ENCODE data around the gene SLC22A3.

SLC22A3 gene

GRCh38 chr6:160428069-160428430, 79.9 kb downstream of the SLC22A3 start:
- TF ChIP-seq CTCF (IDR thresholded peaks at IDR 0.05; ENCODE audit: low read depth, low read length), result no peak
- peak; percentile 72 to 94 for DNase-seq (ENCODE audit: low read depth in 2 of 2)
- no peak overlapping the region for H3K4me3 ChIP-seq (replicated peaks in 1 of 2; ENCODE audit: low read depth in 2 of 2, low read length in 2 of 2)

GRCh38 chr6:160428818-160429619, 80.8 kb downstream of the SLC22A3 start:
- peak in 1 of 2 donors; percentile 36 for DNase-seq (ENCODE audit: low read depth in 2 of 2)
- no peak overlapping the region for H3K4me3 ChIP-seq (replicated peaks in 1 of 2; ENCODE audit: low read depth in 2 of 2, low read length in 2 of 2)
- no peak for TF ChIP-seq CTCF (IDR thresholded peaks at IDR 0.05; ENCODE audit: low read depth, low read length)

GRCh38 chr6:160429620-160429895, 81.4 kb downstream of the SLC22A3 start:
- TF ChIP-seq CTCF (IDR thresholded peaks at IDR 0.05; ENCODE audit: low read depth, low read length), result no peak
- H3K4me3 ChIP-seq (replicated peaks in 1 of 2; ENCODE audit: low read depth in 2 of 2, low read length in 2 of 2), result no peak overlapping the region
- DNase-seq (ENCODE audit: low read depth in 2 of 2), result peak in 1 of 2 donors; percentile 53

GRCh38 chr6:160430203-160430602, 82.0 kb downstream of the SLC22A3 start:
- H3K4me3 ChIP-seq (replicated peaks in 1 of 2; ENCODE audit: low read depth in 2 of 2, low read length in 2 of 2), result no peak overlapping the region
- peak; percentile 8 to 32 for DNase-seq (ENCODE audit: low read depth in 2 of 2)
- TF ChIP-seq CTCF (IDR thresholded peaks at IDR 0.05; ENCODE audit: low read depth, low read length), result no peak

- no peak overlapping the region for H3K4me3 ChIP-seq (replicated peaks in 1 of 2; ENCODE audit: low read depth in 2 of 2, low read length in 2 of 2)
- no peak for TF ChIP-seq CTCF (IDR thresholded peaks at IDR 0.05; ENCODE audit: low read depth, low read length)
- DNase-seq (ENCODE audit: low read depth in 2 of 2), result no peak
Measured at GRCh38 chr6:160430751-160431150, 82.6 kb downstream of the SLC22A3 start.

GRCh38 chr6:160431226-160431625, 83.0 kb downstream of the SLC22A3 start:
- no peak for TF ChIP-seq CTCF (IDR thresholded peaks at IDR 0.05; ENCODE audit: low read depth, low read length)
- H3K4me3 ChIP-seq (replicated peaks in 1 of 2; ENCODE audit: low read depth in 2 of 2, low read length in 2 of 2), result no peak overlapping the region
- peak; percentile 99 for DNase-seq (ENCODE audit: low read depth in 2 of 2)
